HG03139 (cell line): ENCODE data around the gene DCLRE1B.

Experiments
- ATAC-seq: cut with Tn5 transposase; IDR thresholded peaks from one replicate; pipeline ENCODE4 v1.9.1; 2021; ENCODE audit not compliant: unreplicated experiment

Gene DCLRE1B

GRCh38 chr1:113886417-113887401, 18.4 kb upstream of the DCLRE1B start:
- no peak for ATAC-seq

- ATAC-seq, result no peak
Measured at GRCh38 chr1:113887402-113888175, 17.5 kb upstream of the DCLRE1B start, which contains the start of gene BCL2L15. Gene BCL2L15, minus strand, starts transcription at chr1:113887581. Its CDS starts 206 bp downstream, at chr1:113887375.

- no peak for ATAC-seq
Measured at GRCh38 chr1:113890816-113891215, 14.3 kb upstream of the DCLRE1B start.

GRCh38 chr1:113891631-113892220, 13.4 kb upstream of the DCLRE1B start:
- ATAC-seq, result no peak

- no peak for ATAC-seq
Measured at GRCh38 chr1:113893267-113893666, 11.9 kb upstream of the DCLRE1B start.

- no peak for ATAC-seq
Measured at GRCh38 chr1:113895098-113895497, 10.0 kb upstream of the DCLRE1B start.

- no peak for ATAC-seq
Measured at GRCh38 chr1:113895961-113896360, 9.2 kb upstream of the DCLRE1B start.

- ATAC-seq, result no peak
Measured at GRCh38 chr1:113898241-113898814, 6.8 kb upstream of the DCLRE1B start.

- ATAC-seq, result no peak
Measured at GRCh38 chr1:113899111-113899510, 6.0 kb upstream of the DCLRE1B start.

- no peak for ATAC-seq
Measured at GRCh38 chr1:113901191-113901590, 3.9 kb upstream of the DCLRE1B start.

- ATAC-seq, result no peak
Measured at GRCh38 chr1:113903501-113904292, 1.4 kb upstream of the DCLRE1B start.

- ATAC-seq, result peak; percentile 22
Measured at GRCh38 chr1:113904293-113904673, 843 bp upstream of the DCLRE1B start.

GRCh38 chr1:113905435-113905861, 322 bp downstream of the DCLRE1B start:
- ATAC-seq, result peak; percentile 5

GRCh38 chr1:113912594-113913311, 7.6 kb downstream of the DCLRE1B start:
- ATAC-seq, result no peak

- no peak for ATAC-seq
Measured at GRCh38 chr1:113913312-113913668, 8.2 kb downstream of the DCLRE1B start.

GRCh38 chr1:113913887-113914664, 8.9 kb downstream of the DCLRE1B start:
- no peak for ATAC-seq

GRCh38 chr1:113916974-113917373, 11.8 kb downstream of the DCLRE1B start:
- ATAC-seq, result no peak

- ATAC-seq, result no peak
Measured at GRCh38 chr1:113917400-113918082, 12.4 kb downstream of the DCLRE1B start.
